Uterus (tissue), 2 donors: ENCODE measurements around the gene LMNB1.

Experiments
- CTCF ChIP-seq, 4 experiments: fragments of 200-600 bp in 2 of 4; fragments of 450-650 bp in 2 of 4; sonication (generic) in 2 of 4; IDR thresholded peaks; one replicate each; pipeline ENCODE4 v1.5.1; 2016 to 2019; ENCODE audit warnings: antibody characterized with exemption in 4 of 4, mild to moderate bottlenecking in 2 of 4, moderate library complexity in 1 of 4
- POLR2A ChIP-seq, 2 donors: fragments of 450-650 bp; IDR thresholded peaks; one replicate each; pipeline ENCODE4 v1.6.1; 2016; ENCODE audit warnings: antibody characterized with exemption in 2 of 2, mild to moderate bottlenecking in 1 of 2, moderate library complexity in 1 of 2

- TF ChIP-seq CTCF (IDR thresholded peaks at IDR 0.05) (no peak), POLR2A (IDR thresholded peaks at IDR 0.05) (no peak)
These were observed 22.3 kb upstream of the LMNB1 start for GRCh38 chr5:126754609-126755008.
